HEK293T (cell line): ENCODE measurements around the gene WDR45B.

Source experiments
- CTCF ChIA-PET: fragments of 350-600 bp; formaldehyde crosslinking; extraction: SDS; loops from one replicate; lab custom pipeline; 2021; ENCODE audit warnings: antibody characterized with exemption, inconsistent platforms; lab: Yijun Ruan, JAX
- POLR2A ChIA-PET: fragments of 350-600 bp; formaldehyde crosslinking; extraction: SDS; loops from one replicate; lab custom pipeline; 2020; ENCODE audit warnings: antibody characterized with exemption, inconsistent platforms; lab: Yijun Ruan, JAX
- DNase-seq: peaks from one replicate; pipeline ENCODE4 v3.0.0; 2012; ENCODE audit warnings: mixed read lengths; ENCODE audit errors: extremely low spot score
- ARNT ChIP-seq: fragments of 450-650 bp; IDR thresholded peaks from 2 replicates; pipeline ENCODE4 v1.6.1; 2017; ENCODE audit warnings: mild to moderate bottlenecking
- BHLHE40 ChIP-seq: fragments of 450-650 bp; IDR thresholded peaks from 2 replicates; pipeline ENCODE4 v1.6.1; 2016; ENCODE audit warnings: mild to moderate bottlenecking, moderate library complexity, borderline replicate concordance
- CTBP1 ChIP-seq: fragments of 450-650 bp; IDR thresholded peaks from 2 replicates; pipeline ENCODE4 v1.6.1; 2016; ENCODE audit warnings: borderline replicate concordance
- ELF4 ChIP-seq: fragments of 450-650 bp; IDR thresholded peaks from 2 replicates; pipeline ENCODE4 v1.6.1; 2017; ENCODE audit warnings: antibody characterized with exemption
- FOXA1 ChIP-seq: fragments of 450-650 bp; IDR thresholded peaks from 2 replicates; pipeline ENCODE4 v1.6.1; 2016; ENCODE audit warnings: mild to moderate bottlenecking
- FOXK2 ChIP-seq: fragments of 450-650 bp; IDR thresholded peaks from 2 replicates; pipeline ENCODE4 v1.6.1; 2016; ENCODE audit warnings: mild to moderate bottlenecking
- FOXM1 ChIP-seq: fragments of 450-650 bp; IDR thresholded peaks from 2 replicates; pipeline ENCODE4 v1.6.1; 2017; ENCODE audit warnings: mild to moderate bottlenecking, borderline replicate concordance
- HDGF ChIP-seq: fragments of 450-650 bp; IDR thresholded peaks from 2 replicates; pipeline ENCODE4 v1.6.1; 2017; ENCODE audit warnings: antibody characterized with exemption, borderline replicate concordance
- L3MBTL2 ChIP-seq: fragments of 450-650 bp; conservative IDR thresholded peaks from 2 replicates; pipeline ENCODE4 v1.6.1; 2016; ENCODE audit warnings: mild to moderate bottlenecking
- LEF1 ChIP-seq: fragments of 450-650 bp; IDR thresholded peaks from 2 replicates; pipeline ENCODE4 v1.6.1; 2017; ENCODE audit warnings: mild to moderate bottlenecking, borderline replicate concordance
- NFRKB ChIP-seq: fragments of 450-650 bp; IDR thresholded peaks from 2 replicates; pipeline ENCODE4 v1.6.1; 2016; ENCODE audit warnings: mild to moderate bottlenecking, moderate library complexity
- SP1 ChIP-seq: fragments of 450-650 bp; IDR thresholded peaks from 2 replicates; pipeline ENCODE4 v1.6.1; 2017
- SUZ12 ChIP-seq: fragments of 450-650 bp; IDR thresholded peaks from 2 replicates; pipeline ENCODE4 v1.6.1; 2016; ENCODE audit warnings: mild to moderate bottlenecking
- TARDBP ChIP-seq: fragments of 450-650 bp; IDR thresholded peaks from 2 replicates; pipeline ENCODE4 v1.6.1; 2016
- ZNF384 ChIP-seq: fragments of 450-650 bp; IDR thresholded peaks from 2 replicates; pipeline ENCODE4 v1.6.1; 2016
- TF ChIP-seq, protein P1 (sequence below): fragments of 450-650 bp; IDR thresholded peaks from 2 replicates; pipeline ENCODE4 v1.6.1; 2016

Gene WDR45B

DNA sequence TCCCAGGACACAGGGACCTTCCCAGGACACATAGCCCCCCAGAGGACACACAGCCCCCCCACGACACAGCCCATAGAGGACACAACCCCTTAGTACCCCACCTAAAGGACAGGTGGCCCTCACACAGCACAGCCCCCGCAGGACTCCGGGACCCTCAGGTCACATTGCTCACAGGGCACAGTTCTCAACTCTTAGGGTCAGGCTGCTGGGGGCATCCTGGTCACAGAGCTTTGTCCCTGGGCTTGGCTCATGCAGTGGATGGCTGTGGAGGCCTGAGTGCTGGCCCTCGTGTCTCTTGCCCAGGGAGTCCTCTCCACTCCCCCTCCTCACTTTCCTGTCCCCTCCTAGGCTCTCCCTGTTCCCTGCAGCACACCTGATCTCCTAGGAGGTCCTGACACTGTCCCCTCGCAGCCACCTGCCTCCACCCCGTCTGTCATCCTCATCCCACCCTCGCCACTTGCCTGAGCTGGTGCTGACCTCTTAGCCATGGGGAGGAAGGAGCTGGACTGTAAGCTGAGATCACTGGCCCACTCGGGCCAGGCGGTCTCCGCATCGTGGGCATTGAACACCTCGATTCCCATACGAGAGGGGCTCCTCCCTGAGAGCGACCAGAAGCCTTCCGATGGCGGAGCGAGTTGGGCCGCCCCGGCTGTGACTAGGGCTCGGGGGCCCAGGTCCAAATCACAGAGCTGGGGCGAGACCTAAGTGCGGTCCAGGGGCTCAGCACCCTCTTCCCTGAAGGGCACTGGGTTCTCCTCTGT lies 1.4 kb upstream of the WDR45B start:
- TF ChIP-seq ARNT = no peak
- TF ChIP-seq FOXA1 = no peak
- TF ChIP-seq CTBP1 = no peak
- no peak for TF ChIP-seq L3MBTL2
- TF ChIP-seq ELF4 = no peak
- TF ChIP-seq ZNF384 = no peak
- TF ChIP-seq, protein P1, sequence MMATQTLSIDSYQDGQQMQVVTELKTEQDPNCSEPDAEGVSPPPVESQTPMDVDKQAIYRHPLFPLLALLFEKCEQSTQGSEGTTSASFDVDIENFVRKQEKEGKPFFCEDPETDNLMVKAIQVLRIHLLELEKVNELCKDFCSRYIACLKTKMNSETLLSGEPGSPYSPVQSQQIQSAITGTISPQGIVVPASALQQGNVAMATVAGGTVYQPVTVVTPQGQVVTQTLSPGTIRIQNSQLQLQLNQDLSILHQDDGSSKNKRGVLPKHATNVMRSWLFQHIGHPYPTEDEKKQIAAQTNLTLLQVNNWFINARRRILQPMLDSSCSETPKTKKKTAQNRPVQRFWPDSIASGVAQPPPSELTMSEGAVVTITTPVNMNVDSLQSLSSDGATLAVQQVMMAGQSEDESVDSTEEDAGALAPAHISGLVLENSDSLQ = no peak
- no peak for TF ChIP-seq HDGF
- no peak for TF ChIP-seq FOXK2
- DNase-seq = no peak
- ChIA-PET POLR2A (no interaction called here), CTCF (no interaction called here)

DNA sequence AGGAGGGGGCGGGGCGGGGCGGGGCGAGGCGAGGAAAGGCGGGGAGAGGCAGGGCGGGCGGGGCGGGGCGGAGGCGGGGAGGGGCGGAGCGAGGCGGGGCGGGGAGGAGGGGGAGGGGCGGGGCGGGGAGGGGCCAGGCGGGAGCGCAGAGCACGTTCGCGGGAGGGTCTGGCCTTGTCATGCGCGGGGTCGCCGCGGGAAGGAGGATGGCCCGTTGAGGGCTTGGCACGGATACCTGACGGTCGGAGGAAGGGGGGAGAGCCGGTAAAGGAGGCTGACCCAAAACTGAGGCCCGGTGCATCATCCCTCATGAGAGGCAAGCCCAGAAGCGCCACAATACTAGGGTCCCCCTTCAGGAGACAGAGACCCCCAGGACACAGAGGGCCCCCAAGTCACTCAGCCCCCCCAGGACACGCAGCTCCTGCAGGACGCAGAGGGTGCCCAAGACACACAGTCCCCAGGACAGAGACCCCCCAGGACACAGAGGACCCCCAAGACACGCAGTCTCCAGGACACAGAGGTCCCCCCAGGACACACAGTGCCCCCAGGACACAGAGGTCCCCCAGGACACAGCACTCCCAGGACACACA lies 593 bp upstream of the WDR45B start:
- TF ChIP-seq ARNT (no peak), TARDBP (no peak), LEF1 (no peak), NFRKB (no peak), FOXA1 (no peak), BHLHE40 (no peak), SUZ12 (no peak), ELF4 (no peak), SP1 (no peak), ZNF384 (no peak), CTBP1 (no peak), HDGF (no peak), FOXM1 (no peak)
- TF ChIP-seq, protein P1 = no peak
- ChIA-PET CTCF (no interaction called here), POLR2A (no interaction called here)
- DNase-seq = peak; percentile 73

DNA sequence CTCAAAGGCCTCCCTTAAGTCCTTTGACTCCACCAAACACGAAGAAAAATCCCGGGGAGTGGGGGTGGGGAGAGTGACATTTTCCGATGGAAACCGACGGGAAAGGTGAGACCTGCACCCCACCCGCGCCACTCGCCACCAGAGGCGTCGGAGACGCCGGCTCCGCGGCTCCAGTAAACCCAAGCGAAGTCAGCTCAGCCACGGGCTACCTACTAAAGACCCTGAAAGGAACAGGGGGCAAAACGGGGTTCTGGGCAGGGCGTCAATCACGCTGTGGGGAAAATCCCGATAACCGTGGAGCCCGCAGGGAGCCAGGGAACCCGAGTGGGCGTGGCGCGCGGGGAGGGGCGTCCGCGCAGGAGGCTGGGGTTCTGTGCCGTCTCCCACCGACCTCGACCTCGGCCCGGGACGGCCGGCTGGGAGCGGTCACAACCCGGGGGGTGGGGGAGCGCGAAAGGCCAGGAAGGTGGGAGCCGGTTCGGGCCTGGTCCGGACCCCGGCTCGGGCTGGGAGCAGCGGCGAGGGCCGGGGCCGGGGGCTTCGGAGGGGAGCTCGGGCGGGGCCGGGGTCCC lies 565 bp downstream of the WDR45B start:
- ChIA-PET CTCF (interaction anchor here (0.6 kb wide), 1 partner anchor 129 kb away, joined by 3 read pairs; no protein-coding TSS in a partner anchor), POLR2A (no interaction called here)
- no peak for TF ChIP-seq LEF1
- TF ChIP-seq CTBP1 = no peak
- TF ChIP-seq HDGF = no peak
- no peak for TF ChIP-seq NFRKB
- TF ChIP-seq FOXA1 = no peak
- no peak for TF ChIP-seq ARNT
- TF ChIP-seq ELF4 = no peak
- TF ChIP-seq, protein P1 = no peak
- TF ChIP-seq TARDBP = no peak
- no peak for TF ChIP-seq L3MBTL2
- TF ChIP-seq BHLHE40 = no peak
- no peak for TF ChIP-seq SUZ12
- no peak for TF ChIP-seq SP1
- TF ChIP-seq ZNF384 = no peak
- peak; percentile 40 for DNase-seq

DNA sequence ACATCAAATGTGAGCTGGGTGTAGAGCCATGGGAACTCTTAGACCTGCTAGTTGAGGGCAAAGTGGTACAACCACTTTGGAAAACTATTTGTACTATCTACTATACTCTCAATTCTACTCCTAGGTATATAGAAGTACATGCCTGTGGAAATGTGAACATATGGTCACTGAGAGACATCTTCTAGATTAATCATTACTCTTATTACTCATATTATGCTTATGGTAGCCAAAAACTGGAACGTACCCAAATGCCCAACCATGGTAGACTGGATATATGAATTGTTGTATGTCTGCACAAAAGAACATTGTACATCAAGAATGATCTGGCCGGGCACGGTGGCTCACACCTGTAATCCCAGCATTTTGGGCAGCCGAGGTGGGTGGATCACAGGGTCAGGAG lies 2.7 kb downstream of the WDR45B start:
- TF ChIP-seq LEF1 (no peak), ELF4 (no peak), SUZ12 (no peak), L3MBTL2 (no peak), FOXM1 (no peak), ARNT (no peak), ZNF384 (no peak), SP1 (no peak)
- ChIA-PET POLR2A (no interaction called here), CTCF (no interaction called here)
- DNase-seq = no peak

DNA sequence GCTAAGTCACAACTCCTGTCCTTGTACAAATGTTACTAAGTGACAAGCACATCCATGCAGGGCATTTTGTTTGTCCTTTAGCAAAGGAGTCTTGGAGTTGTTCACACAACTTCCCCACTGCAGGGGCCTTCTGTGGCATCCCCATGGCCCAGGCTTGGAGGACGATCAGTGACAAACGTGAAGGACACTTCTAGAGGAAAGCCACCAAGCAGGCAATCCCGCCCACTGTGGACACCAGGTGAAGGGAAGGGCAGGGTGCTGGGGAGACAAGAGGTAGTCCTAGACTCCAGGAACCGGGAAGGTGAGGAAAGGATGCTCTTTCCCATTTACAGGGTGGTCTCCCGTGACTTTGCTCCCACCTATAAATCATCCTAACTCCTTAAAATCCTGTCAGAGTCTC lies 4.1 kb downstream of the WDR45B start:
- TF ChIP-seq FOXA1 = no peak
- TF ChIP-seq ZNF384 = no peak
- TF ChIP-seq, protein P1 = no peak
- TF ChIP-seq FOXK2 = no peak
- no peak for TF ChIP-seq ELF4
- no peak for TF ChIP-seq HDGF
- TF ChIP-seq LEF1 = no peak
- no peak for TF ChIP-seq BHLHE40
- no peak for TF ChIP-seq NFRKB
- TF ChIP-seq SP1 = no peak
- no peak for TF ChIP-seq CTBP1
- no peak for TF ChIP-seq ARNT
- TF ChIP-seq TARDBP = no peak
- no peak for TF ChIP-seq L3MBTL2
- TF ChIP-seq SUZ12 = no peak
- no peak for TF ChIP-seq FOXM1

More for the DNA sequence above, 4.1 kb downstream of the WDR45B start:
- DNase-seq = no peak
- POLR2A ChIA-PET = no interaction called here
- CTCF ChIA-PET = no interaction called here
